WTC11 (cell line): ENCODE measurements around the gene ELP2. TPM values are rescaled to one million over a fixed set of nuclear protein-coding genes. Genes with fewer than 3 reads are reported as not detected.

Experiments used
- ATAC-seq: fragments of 200-7000 bp; cut with Tn5 transposase; 2 replicates; pipeline ENCODE4 v1.10.0; 2021; ENCODE audit warnings: mild to moderate bottlenecking, moderate library complexity
- CTCF ChIA-PET: fragments of 300-600 bp; sonication (Branson Sonifier 250); formaldehyde crosslinking; loops from one replicate; lab custom pipeline; 2021; ENCODE audit warnings: antibody characterized with exemption; lab: Charles Lee
- POLR2A ChIA-PET: fragments of 350-600 bp; sonication (Branson Sonifier 250); formaldehyde crosslinking; loops from one replicate; lab custom pipeline; 2021; ENCODE audit warnings: antibody characterized with exemption; lab: Charles Lee
- DNase-seq: peaks from one replicate; pipeline ENCODE4 v3.0.0; 2021; ENCODE audit warnings: low spot score
- H3K27ac Mint-ChIP-seq: 2 replicates; pipeline ENCODE4 v1.8.0; 2021; ENCODE audit warnings: mixed read lengths
- H3K27me3 Mint-ChIP-seq: 2 replicates; pipeline ENCODE4 v1.8.0; 2021; ENCODE audit warnings: low read depth, mild to moderate bottlenecking, moderate library complexity, mixed read lengths
- H3K36me3 Mint-ChIP-seq: 2 replicates; pipeline ENCODE4 v1.8.0; 2021; ENCODE audit warnings: mixed read lengths
- H3K4me1 Mint-ChIP-seq: 2 replicates; pipeline ENCODE4 v1.8.0; 2022; ENCODE audit warnings: mixed read lengths
- H3K4me3 Mint-ChIP-seq: 2 replicates; pipeline ENCODE4 v1.8.0; 2021; ENCODE audit warnings: mild to moderate bottlenecking, moderate library complexity, mixed read lengths
- H3K9me3 Mint-ChIP-seq: 2 replicates; pipeline ENCODE4 v1.8.0; 2021; ENCODE audit warnings: mixed read lengths
- AR ChIP-seq: fragments of 250-450 bp; sonication (Bioruptor Pico); IDR thresholded peaks from 2 replicates; pipeline ENCODE4 v1.9.0; 2021; ENCODE audit warnings: mild to moderate bottlenecking
- ARID4B ChIP-seq: sonication (generic); formaldehyde crosslinking; IDR thresholded peaks from 2 replicates; pipeline ENCODE4 v1.8.0; 2023; ENCODE audit warnings: missing genetic modification reagents, mild to moderate bottlenecking, borderline replicate concordance
- ATF2 ChIP-seq: sonication (generic); formaldehyde crosslinking; IDR thresholded peaks from 2 replicates; pipeline ENCODE4 v1.8.1; 2022; ENCODE audit warnings: low read depth, missing genetic modification reagents, borderline replicate concordance
- ATF6 ChIP-seq: sonication (generic); formaldehyde crosslinking; IDR thresholded peaks from 2 replicates; pipeline ENCODE4 v1.8.1; 2023; ENCODE audit warnings: mild to moderate bottlenecking, missing genetic modification reagents
- E2F4 ChIP-seq: sonication (generic); formaldehyde crosslinking; IDR thresholded peaks from 2 replicates; pipeline ENCODE4 v1.8.1; 2022; ENCODE audit warnings: low read depth, mild to moderate bottlenecking, moderate library complexity, missing genetic modification reagents, borderline replicate concordance
- FOXJ3 ChIP-seq: sonication (generic); formaldehyde crosslinking; IDR thresholded peaks from 2 replicates; pipeline ENCODE4 v1.9.0; 2021; ENCODE audit warnings: missing genetic modification reagents, mild to moderate bottlenecking, borderline replicate concordance
- HMGA2 ChIP-seq: fragments of 250-450 bp; sonication (Bioruptor Pico); IDR thresholded peaks from 2 replicates; pipeline ENCODE4 v1.4.0; 2021; ENCODE audit warnings: mild to moderate bottlenecking, moderate library complexity
- IRF2 ChIP-seq: sonication (generic); formaldehyde crosslinking; IDR thresholded peaks from 2 replicates; pipeline ENCODE4 v1.8.0; 2022; ENCODE audit warnings: low read depth, missing genetic modification reagents, borderline replicate concordance
- MYBL2 ChIP-seq: sonication (generic); formaldehyde crosslinking; IDR thresholded peaks from 2 replicates; pipeline ENCODE4 v1.8.1; 2023; ENCODE audit warnings: mild to moderate bottlenecking, moderate library complexity, missing genetic modification reagents
- OVOL2 ChIP-seq: fragments of 250-450 bp; sonication (Bioruptor Pico); IDR thresholded peaks from 2 replicates; pipeline ENCODE4 v1.9.0; 2021; ENCODE audit warnings: mild to moderate bottlenecking, borderline replicate concordance
- PREB ChIP-seq: sonication (generic); formaldehyde crosslinking; IDR thresholded peaks from 2 replicates; pipeline ENCODE4 v1.8.1; 2022; ENCODE audit warnings: mild to moderate bottlenecking, missing genetic modification reagents, moderate library complexity, borderline replicate concordance
- TEAD4 ChIP-seq: sonication (generic); formaldehyde crosslinking; IDR thresholded peaks from 2 replicates; pipeline ENCODE4 v1.8.0; 2022; ENCODE audit warnings: mild to moderate bottlenecking, missing genetic modification reagents
- ZNF263 ChIP-seq: sonication (generic); formaldehyde crosslinking; IDR thresholded peaks from 2 replicates; pipeline ENCODE4 v1.8.1; 2022; ENCODE audit warnings: low read depth, mild to moderate bottlenecking, moderate library complexity, missing genetic modification reagents
- ZNF281 ChIP-seq: sonication (generic); formaldehyde crosslinking; IDR thresholded peaks from 2 replicates; pipeline ENCODE4 v1.8.0; 2023; ENCODE audit warnings: mild to moderate bottlenecking, missing genetic modification reagents
- total RNA-seq: library from RNA; stranded (reverse); gene quantifications from 3 replicates; pipeline ENCODE4 v1.2.3, GENCODE V29; 2021

ELP2 gene
- total RNA-seq, 1 experiment from 2014 or later, result 141 TPM

GRCh38 chr18:36083729-36084128 lies 46.0 kb upstream of the ELP2 start (continued):
- no peak for TF ChIP-seq E2F4 (CRISPR knock-in tag)
- TF ChIP-seq, all 79 proteins: peak for 0

GRCh38 chr18:36085195-36085594 lies 44.5 kb upstream of the ELP2 start:
- CTCF ChIA-PET, result interaction anchor here (1.8 to 2.0 kb wide), 2 partner anchors 11 to 67 kb away, joined by 6 to 10 read pairs; no protein-coding TSS in a partner anchor

GRCh38 chr18:36086186-36086585 lies 43.5 kb upstream of the ELP2 start:
- Mint-ChIP-seq H3K9me3 (peaks cover 18% of the 10 kb centered on the region), H3K27me3 (no peaks in the 10 kb centered on the region), H3K4me3 (no peak overlapping the region), H3K36me3 (peaks cover 4% of the 10 kb centered on the region), H3K4me1 (no peaks in the 10 kb centered on the region), H3K27ac (no peak overlapping the region)
- DNase-seq (no peak), ATAC-seq (no peak)
- CTCF ChIA-PET, result interaction anchor here (0.5 to 2.0 kb wide), 3 partner anchors 10 to 199 kb away, joined by 4 to 10 read pairs (median 6); no protein-coding TSS in a partner anchor
- POLR2A ChIA-PET, result interaction anchor here (1.0 kb wide), 1 partner anchor 114 kb away, joined by 3 read pairs; the partner anchor contains the start of gene RMP24
- TF ChIP-seq IRF2 (CRISPR knock-in tag) (no peak), ATF2 (CRISPR knock-in tag) (no peak), FOXJ3 (CRISPR knock-in tag) (no peak), ZNF281 (no peak), PREB (CRISPR knock-in tag) (no peak), MYBL2 (no peak), HMGA2 (CRISPR knock-in tag) (no peak), ARID4B (CRISPR knock-in tag) (no peak), AR (CRISPR knock-in tag) (no peak), OVOL2 (no peak)

More at GRCh38 chr18:36085195-36085594, 44.5 kb upstream of the ELP2 start:
- Mint-ChIP-seq H3K27ac (no peak overlapping the region), H3K4me3 (no peak overlapping the region), H3K36me3 (peaks cover 12% of the 10 kb centered on the region), H3K27me3 (peaks cover 6% of the 10 kb centered on the region), H3K9me3 (peaks cover 28% of the 10 kb centered on the region), H3K4me1 (no peaks in the 10 kb centered on the region)
- DNase-seq (no peak), ATAC-seq (no peak)
- POLR2A ChIA-PET, result no interaction called here
- TF ChIP-seq ZNF263 (CRISPR knock-in tag) (no peak), ATF6 (CRISPR knock-in tag) (no peak), TEAD4 (CRISPR knock-in tag) (no peak)
